Middle frontal gyrus (tissue), 1 donor: Measurements from ENCODE around the gene ANKRD39.
"Not testable (repeated sequence)": the region's sequence is repeated elsewhere in the genome, so short reads cannot be mapped to it uniquely, and the experiment has no call there.

ENCODE experiments used
- DNase-seq: peaks from one replicate; pipeline ENCODE4 v3.0.0-alpha.2; 2015; ENCODE audit warnings: low spot score; ENCODE audit errors: extremely low spot score

ANKRD39 gene

DNA sequence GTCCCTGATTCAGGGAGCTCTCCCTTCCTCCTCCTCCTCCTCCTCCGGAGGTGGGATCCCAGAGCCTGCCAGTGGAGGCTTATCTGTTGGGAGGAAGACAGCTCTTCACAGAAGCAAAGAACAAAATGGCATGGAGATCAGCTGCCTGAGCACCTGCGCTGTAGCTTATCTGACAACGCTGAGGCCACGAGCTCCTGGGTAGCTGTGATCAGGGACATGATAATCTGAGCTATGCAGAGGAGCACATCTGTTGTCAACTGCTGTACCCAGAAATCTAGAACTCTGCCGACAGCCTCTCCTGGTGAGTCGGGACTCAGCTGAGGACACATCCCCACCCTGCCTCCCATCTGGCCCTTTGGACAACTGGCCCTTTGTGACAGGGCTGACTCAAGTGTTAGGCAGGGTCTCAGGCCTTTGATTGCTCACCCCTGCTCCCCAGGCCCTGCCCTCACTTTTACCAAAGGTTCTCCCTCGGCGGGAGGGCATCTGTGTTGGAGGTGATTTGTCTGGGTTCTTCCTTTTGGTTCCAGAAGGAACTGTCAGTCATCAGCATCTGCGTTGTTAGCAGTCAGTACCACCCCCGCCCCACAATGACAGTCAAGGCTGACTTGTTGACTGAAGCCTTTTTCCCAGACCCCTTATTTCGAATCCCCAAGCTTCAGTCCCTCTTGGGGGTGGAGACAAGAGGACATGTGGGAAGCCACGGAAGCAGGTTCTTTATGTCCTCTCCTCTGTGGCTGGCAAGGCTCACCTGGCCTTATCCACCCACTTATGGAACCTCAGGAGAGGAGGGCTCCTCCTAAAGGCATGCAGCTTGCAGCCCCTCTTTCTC, 47.6 kb downstream of the ANKRD39 start:
- no peak for DNase-seq

GRCh38 chr2:96809216-96809882, 48.5 kb downstream of the ANKRD39 start:
- no peak for DNase-seq

DNA sequence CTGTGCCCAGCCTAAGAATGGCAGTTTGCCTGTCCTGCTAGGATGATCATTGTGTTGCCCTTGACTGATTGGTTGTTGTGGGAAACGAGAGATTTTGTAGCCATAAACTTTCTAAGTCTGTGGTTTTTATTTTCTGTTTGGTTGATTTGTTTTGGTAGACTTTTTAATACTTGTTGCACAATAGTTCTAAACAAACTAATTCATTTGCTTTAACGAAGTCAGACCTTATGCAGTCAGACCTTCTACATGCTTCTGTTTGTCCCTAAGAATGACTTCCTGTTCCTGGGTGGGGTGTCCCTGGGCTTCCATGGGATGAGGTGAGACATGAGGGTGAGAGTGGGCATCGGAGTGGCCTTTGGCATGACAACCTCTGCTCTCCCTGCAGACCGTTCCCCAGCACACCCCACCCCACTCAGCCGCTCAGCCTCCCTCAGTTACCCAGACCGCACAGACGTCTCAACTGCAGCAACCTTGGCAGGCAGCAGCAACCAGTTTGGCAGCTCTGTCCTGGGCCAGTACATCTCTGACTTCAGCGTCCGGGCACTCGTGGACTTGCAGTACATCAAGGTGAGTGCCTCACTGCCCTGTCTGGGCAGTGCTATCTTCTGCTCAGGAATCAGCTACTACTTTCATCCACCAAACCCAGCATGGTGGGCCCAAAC, 49.5 kb downstream of the ANKRD39 start:
- DNase-seq = no peak

DNA sequence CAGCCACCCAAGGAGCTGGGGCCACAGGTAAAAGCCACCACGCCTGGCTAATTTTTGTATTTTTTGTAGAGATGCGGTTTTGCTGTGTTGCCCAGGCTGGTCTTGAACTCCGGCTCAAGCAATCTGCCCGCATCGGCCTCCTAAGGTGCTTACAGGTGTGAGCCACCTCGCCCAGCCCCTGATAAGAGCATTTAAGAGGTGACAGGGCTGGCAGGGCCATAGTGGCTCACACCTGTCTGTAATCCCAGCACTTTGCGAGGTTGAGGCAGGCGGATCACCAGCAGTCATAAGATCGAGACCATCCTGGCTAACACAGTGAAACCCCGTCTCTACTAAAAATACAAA, 50.7 kb downstream of the ANKRD39 start:
- no peak for DNase-seq

- no peak for DNase-seq
These were observed 51.2 kb downstream of the ANKRD39 start for GRCh38 chr2:96806468-96807126.

GRCh38 chr2:96805946-96806345, 51.9 kb downstream of the ANKRD39 start:
- DNase-seq = not testable (repeated sequence)

DNA sequence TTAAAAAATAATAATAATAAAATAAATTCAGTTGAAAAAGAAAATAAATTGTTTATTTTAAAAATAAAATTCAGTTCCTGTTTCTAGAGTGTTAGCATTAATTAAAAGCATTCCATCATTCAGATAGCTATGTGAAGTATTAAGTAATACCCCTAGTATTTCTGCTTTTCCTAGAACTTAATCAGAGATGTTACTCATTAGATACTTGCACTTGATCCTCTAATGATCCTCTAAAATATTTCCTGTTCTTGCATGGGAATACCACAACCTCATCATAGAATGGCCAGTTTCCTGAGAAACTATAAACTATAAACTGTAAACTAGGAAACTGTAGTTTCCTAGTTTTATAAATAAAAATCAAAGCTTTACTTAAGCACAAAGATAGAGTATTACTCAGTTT, 52.8 kb downstream of the ANKRD39 start:
- DNase-seq = no peak

- no peak for DNase-seq
These were observed 55.1 kb downstream of the ANKRD39 start for GRCh38 chr2:96802721-96803120.

- DNase-seq = no peak
These were observed 55.8 kb downstream of the ANKRD39 start for GRCh38 chr2:96801786-96802595.

DNA sequence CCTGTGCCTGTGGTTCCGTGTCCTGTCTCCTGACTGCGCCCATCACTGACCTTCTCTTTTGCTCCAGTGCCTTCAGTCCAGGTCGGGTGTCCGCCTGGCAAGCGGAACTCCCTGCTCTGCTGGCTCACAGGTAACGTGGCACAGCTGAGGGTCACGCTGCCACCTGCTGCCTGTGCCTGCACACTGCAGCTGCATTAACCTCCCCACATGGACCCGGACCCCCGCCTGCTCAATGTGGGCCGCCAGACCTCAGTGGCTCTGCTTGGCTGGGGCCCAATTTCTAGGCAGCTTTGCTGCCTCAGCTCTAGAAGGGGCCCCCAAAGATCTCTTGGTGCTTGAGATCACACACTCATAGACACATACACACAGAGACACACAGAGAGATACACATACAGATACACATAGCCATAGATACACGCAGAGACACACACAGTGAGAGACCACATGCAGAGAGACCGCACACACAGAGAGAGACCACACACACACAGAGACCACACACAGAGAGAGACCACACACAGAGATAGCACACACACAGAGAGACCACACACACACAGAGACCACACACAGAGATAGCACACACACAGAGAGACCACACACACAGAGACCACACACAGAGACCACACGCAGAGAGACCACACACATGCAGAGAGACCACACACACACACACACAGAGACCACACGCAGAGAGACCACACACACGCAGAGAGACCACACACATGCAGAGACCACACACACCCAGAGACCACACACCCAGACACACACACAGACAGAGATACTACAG, 56.6 kb downstream of the ANKRD39 start:
- DNase-seq = no peak

GRCh38 chr2:96800061-96801004, 57.5 kb downstream of the ANKRD39 start:
- no peak for DNase-seq

DNA sequence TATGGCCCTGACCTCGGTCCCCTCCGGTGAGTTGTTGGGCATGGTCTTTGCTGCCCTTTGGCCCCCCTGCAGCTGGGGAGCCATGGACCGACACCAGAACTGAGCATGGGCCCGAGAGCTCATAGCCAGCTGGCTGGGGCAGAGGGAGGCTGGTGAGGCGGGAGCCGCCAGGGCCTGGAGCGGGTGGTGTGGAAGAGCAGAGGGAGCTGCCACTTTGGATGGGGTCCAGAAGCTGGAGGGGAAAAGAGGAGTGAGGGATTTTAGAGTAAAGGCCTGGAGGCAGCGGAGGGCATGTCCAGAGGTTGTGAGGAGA, 58.2 kb downstream of the ANKRD39 start:
- DNase-seq = no peak

GRCh38 chr2:96798733-96799622, 58.8 kb downstream of the ANKRD39 start:
- DNase-seq = no peak
